Stimulated activated CD4-positive, alpha-beta T cell treated with anti-CD3 and anti-CD28 coated beads, Interleukin-1b, Interleukin-23, amount 100 ng/mL, for 24 hours (primary cell): ENCODE data around the gene EML6.

Experiments
- DNase-seq, 4 experiments: peaks; one replicate each; pipeline ENCODE4 v3.0.0-alpha.2; 2020; ENCODE audit warnings: low read depth in 4 of 4, low spot score in 1 of 4

EML6 gene

GRCh38 chr2:55017880-55018279, 294.4 kb downstream of the EML6 start:
- DNase-seq = no peak

- no peak for DNase-seq
Observed at GRCh38 chr2:55018619-55019018, 295.2 kb downstream of the EML6 start.

GRCh38 chr2:55019526-55020258, 296.2 kb downstream of the EML6 start:
- DNase-seq = no peak
